Endodermal cell (in vitro differentiated cells): ENCODE measurements around the gene CCDC170. TPM values are rescaled to one million over a fixed set of nuclear protein-coding genes. Genes with fewer than 3 reads are reported as not detected.
A peak's percentile ranks its signal among the peaks of the same experiment; 100 is the strongest.

ENCODE experiments used
- DNase-seq: peaks from one replicate; pipeline ENCODE4 v3.0.0-alpha.2; 2017
- H3K27ac ChIP-seq: 2 replicates; pipeline ENCODE4 v1.5.1; 2013; ENCODE audit warnings: mild to moderate bottlenecking, low read depth, low read length, moderate library complexity
- H3K27me3 ChIP-seq: 2 replicates; pipeline ENCODE4 v1.6.1; 2013; ENCODE audit warnings: mild to moderate bottlenecking, low read length, moderate library complexity; ENCODE audit not compliant: insufficient read depth, control insufficient read depth, poor library complexity, severe bottlenecking
- H3K36me3 ChIP-seq: 2 replicates; pipeline ENCODE4 v1.7.0; 2013; ENCODE audit warnings: mild to moderate bottlenecking, low read length, moderate library complexity; ENCODE audit not compliant: control insufficient read depth, insufficient read depth
- H3K4me1 ChIP-seq: one replicate; pipeline ENCODE4 v1.7.0; 2013; ENCODE audit warnings: low read length; ENCODE audit not compliant: control insufficient read depth, insufficient read depth
- H3K4me3 ChIP-seq: 2 replicates; pipeline ENCODE4 v1.5.1; 2013; ENCODE audit warnings: mild to moderate bottlenecking, low read length, moderate library complexity
- H3K9ac ChIP-seq: 2 replicates; pipeline ENCODE4 v1.6.1; 2013; ENCODE audit warnings: mild to moderate bottlenecking, low read length, moderate library complexity; ENCODE audit not compliant: poor library complexity, severe bottlenecking; ENCODE audit errors: extremely low read depth
- H3K9me3 ChIP-seq: 2 replicates; pipeline ENCODE4 v1.6.1; 2013; ENCODE audit warnings: mild to moderate bottlenecking, low read length, moderate library complexity; ENCODE audit not compliant: control insufficient read depth
- H3K27ac Mint-ChIP-seq: 2 replicates; pipeline ENCODE4 v1.8.0; 2020; ENCODE audit warnings: mixed read lengths
- H3K27me3 Mint-ChIP-seq: 2 replicates; pipeline ENCODE4 v1.8.0; 2021; ENCODE audit warnings: mild to moderate bottlenecking, mixed read lengths; ENCODE audit not compliant: insufficient read depth
- H3K36me3 Mint-ChIP-seq: 2 replicates; pipeline ENCODE4 v1.8.0; 2020; ENCODE audit warnings: low read depth, mixed read lengths
- H3K4me1 Mint-ChIP-seq: 2 replicates; pipeline ENCODE4 v1.8.0; 2020; ENCODE audit warnings: mixed read lengths
- H3K4me3 Mint-ChIP-seq: 2 replicates; pipeline ENCODE4 v1.8.0; 2020; ENCODE audit warnings: mild to moderate bottlenecking, moderate library complexity, mixed read lengths
- H3K9me3 Mint-ChIP-seq: 2 replicates; pipeline ENCODE4 v1.8.0; 2020; ENCODE audit warnings: mild to moderate bottlenecking, mixed read lengths
- WGBS, 2 experiments: methylation state at CpG; one replicate each; pipeline versions ENCODE4 v1.1.5 to v1.1.7; 2013; ENCODE audit warnings: missing lambda C conversion rate in 2 of 2, mixed read lengths in 1 of 2; ENCODE audit not compliant: insufficient coverage in 1 of 2, insufficient read length in 1 of 2; 5-methylcytosine and 5-hydroxymethylcytosine counted together
- total RNA-seq, 2 donors: library from RNA; stranded (reverse); fragmentation: NEBNext Ultra II Directional in 1 of 2; extraction: Animal tissue kit (Norgen Biotek cat#: 25700) in 1 of 2; gene quantifications; 2 replicates in 1 of 2; 3 replicates in 1 of 2; pipeline ENCODE4 v1.2.1, GENCODE V29; 2021
- TF ChIP-seq, protein P1 (sequence below): fragments of 200-600 bp; sonication (generic); conservative IDR thresholded peaks from 2 replicates; pipeline ENCODE4 v1.5.0; 2021; ENCODE audit warnings: antibody characterized with exemption, mild to moderate bottlenecking

Gene CCDC170
- total RNA-seq, 2 donors from 2014 or later: 2.2 to 4.1 TPM

DNA sequence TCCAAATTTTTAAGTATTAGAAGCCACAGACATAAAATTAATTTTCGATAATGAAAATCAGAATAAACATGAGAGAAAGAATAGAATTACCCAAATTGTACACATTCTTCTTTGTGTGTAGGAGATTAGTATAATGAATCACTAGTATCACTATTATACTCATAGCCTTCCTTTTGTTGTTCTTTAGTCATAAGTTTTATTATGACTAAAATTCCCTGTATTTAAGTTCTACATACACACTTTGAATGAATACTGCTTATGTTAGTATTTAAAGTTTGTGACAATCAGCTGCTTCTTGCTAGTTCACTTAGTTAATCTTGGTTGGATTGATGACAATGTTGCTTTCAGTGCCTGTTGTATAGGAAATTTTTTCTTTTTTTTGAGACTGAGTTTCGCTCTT lies 72.7 kb downstream of the CCDC170 start:
- Histone ChIP-seq H3K27me3 (no peaks in the 10 kb centered on the region), H3K9me3 (peaks cover 11% of the 10 kb centered on the region), H3K27ac (no peak overlapping the region), H3K4me1 (no peaks in the 10 kb centered on the region), H3K9ac (no peak overlapping the region), H3K36me3 (no peaks in the 10 kb centered on the region), H3K4me3 (no peak overlapping the region)
- peaks cover 3% of the 10 kb centered on the region for H3K4me1 Mint-ChIP-seq
- WGBS, 2 experiments: 88% methylated on average over 1 of the region's 2 CpGs; no CpG with 5 or more reads in 1 of the 2 experiments
- H3K9me3 Mint-ChIP-seq: peaks cover 23% of the 10 kb centered on the region
- H3K36me3 Mint-ChIP-seq: peaks cover 9% of the 10 kb centered on the region
- TF ChIP-seq, protein P1, sequence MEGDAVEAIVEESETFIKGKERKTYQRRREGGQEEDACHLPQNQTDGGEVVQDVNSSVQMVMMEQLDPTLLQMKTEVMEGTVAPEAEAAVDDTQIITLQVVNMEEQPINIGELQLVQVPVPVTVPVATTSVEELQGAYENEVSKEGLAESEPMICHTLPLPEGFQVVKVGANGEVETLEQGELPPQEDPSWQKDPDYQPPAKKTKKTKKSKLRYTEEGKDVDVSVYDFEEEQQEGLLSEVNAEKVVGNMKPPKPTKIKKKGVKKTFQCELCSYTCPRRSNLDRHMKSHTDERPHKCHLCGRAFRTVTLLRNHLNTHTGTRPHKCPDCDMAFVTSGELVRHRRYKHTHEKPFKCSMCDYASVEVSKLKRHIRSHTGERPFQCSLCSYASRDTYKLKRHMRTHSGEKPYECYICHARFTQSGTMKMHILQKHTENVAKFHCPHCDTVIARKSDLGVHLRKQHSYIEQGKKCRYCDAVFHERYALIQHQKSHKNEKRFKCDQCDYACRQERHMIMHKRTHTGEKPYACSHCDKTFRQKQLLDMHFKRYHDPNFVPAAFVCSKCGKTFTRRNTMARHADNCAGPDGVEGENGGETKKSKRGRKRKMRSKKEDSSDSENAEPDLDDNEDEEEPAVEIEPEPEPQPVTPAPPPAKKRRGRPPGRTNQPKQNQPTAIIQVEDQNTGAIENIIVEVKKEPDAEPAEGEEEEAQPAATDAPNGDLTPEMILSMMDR: no peak
- H3K27me3 Mint-ChIP-seq: no peaks in the 10 kb centered on the region
- H3K27ac Mint-ChIP-seq: no peak overlapping the region
- no peak for DNase-seq
- no peak overlapping the region for H3K4me3 Mint-ChIP-seq

GRCh38 chr6:151576633-151577032 lies 82.8 kb downstream of the CCDC170 start:
- Histone ChIP-seq H3K9me3 (peaks cover 1% of the 10 kb centered on the region), H3K9ac (no peak overlapping the region), H3K4me3 (no peak overlapping the region), H3K27me3 (no peaks in the 10 kb centered on the region), H3K4me1 (no peaks in the 10 kb centered on the region), H3K27ac (peak overlapping the region; percentile 14), H3K36me3 (no peaks in the 10 kb centered on the region)
- Mint-ChIP-seq H3K27ac (no peak overlapping the region), H3K4me1 (no peaks in the 10 kb centered on the region), H3K27me3 (peaks cover 3% of the 10 kb centered on the region), H3K36me3 (peaks cover 3% of the 10 kb centered on the region), H3K4me3 (no peak overlapping the region), H3K9me3 (peaks cover 4% of the 10 kb centered on the region)
- no peak for DNase-seq
- TF ChIP-seq, protein P1: no peak
- WGBS, 2 experiments: 90 to 94% methylated on average over 7 to 8 of the region's 8 CpGs

DNA sequence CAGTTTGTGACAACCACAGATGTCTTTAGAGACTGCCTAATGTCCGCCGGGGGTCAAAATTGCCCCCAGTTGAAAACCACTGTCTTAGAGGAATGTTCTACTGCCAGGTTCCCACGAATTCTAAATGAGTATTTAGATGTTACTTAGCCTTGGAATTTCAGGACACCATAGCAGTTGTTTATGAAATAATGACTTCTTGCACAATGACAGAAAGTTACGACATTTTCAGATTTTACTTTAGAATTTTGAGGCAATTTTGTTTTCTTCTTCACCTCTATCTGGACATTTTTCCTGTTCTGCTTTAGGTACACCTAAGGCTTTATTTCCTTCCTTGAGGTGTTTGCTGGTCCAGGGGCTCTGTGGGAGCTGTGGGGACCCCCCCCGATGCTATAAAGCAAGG lies 83.4 kb downstream of the CCDC170 start:
- Mint-ChIP-seq H3K9me3 (peaks cover 4% of the 10 kb centered on the region), H3K27ac (no peak overlapping the region), H3K4me1 (no peaks in the 10 kb centered on the region), H3K4me3 (no peak overlapping the region), H3K36me3 (peaks cover 3% of the 10 kb centered on the region), H3K27me3 (peaks cover 3% of the 10 kb centered on the region)
- peaks cover 8% of the 10 kb centered on the region for H3K9me3 ChIP-seq
- H3K4me1 ChIP-seq: no peaks in the 10 kb centered on the region
- no peak overlapping the region for H3K4me3 ChIP-seq
- H3K36me3 ChIP-seq: no peaks in the 10 kb centered on the region
- no peak for DNase-seq
- WGBS, 2 experiments: 86 to 93% methylated on average over 4 to 5 of the region's 5 CpGs
- TF ChIP-seq, protein P1: no peak
- H3K9ac ChIP-seq: no peak overlapping the region
- H3K27ac ChIP-seq: no peak overlapping the region
- H3K27me3 ChIP-seq: no peaks in the 10 kb centered on the region
